Tibial nerve (tissue), 4 donors: ENCODE data around the gene FLT4.

Experiments
- CTCF ChIP-seq, 5 experiments: fragments of 200-600 bp in 3 of 5; fragments of 450-650 bp in 2 of 5; sonication (generic) in 3 of 5; IDR thresholded peaks; one replicate each; pipeline ENCODE4 v1.5.1; 2016 to 2019; ENCODE audit warnings: antibody characterized with exemption in 5 of 5, mild to moderate bottlenecking in 3 of 5, moderate library complexity in 2 of 5
- EP300 ChIP-seq, 2 donors: sonication (generic); formaldehyde crosslinking; IDR thresholded peaks; one replicate each; pipeline ENCODE4 v1.6.1; 2017; ENCODE audit warnings: antibody characterized with exemption in 2 of 2, mild to moderate bottlenecking in 1 of 2

- TF ChIP-seq CTCF (IDR thresholded peaks at IDR 0.05), result no peak
- no peak for TF ChIP-seq EP300 (IDR thresholded peaks at IDR 0.05)
Observed at GRCh38 chr5:180641566-180641900, 7.9 kb downstream of the FLT4 start.
